Raji (cell line): ENCODE results near the gene OR4C12.
"Not testable (repeated sequence)": the region's sequence is repeated elsewhere in the genome, so short reads cannot be mapped to it uniquely, and the experiment has no call there.

Experiments used
- POLR2A ChIP-seq: IDR thresholded peaks from 2 replicates; pipeline ENCODE4 v1.6.1; 2011; ENCODE audit warnings: low read depth, low read length, control low read depth; ENCODE audit not compliant: insufficient read depth

The OR4C12 gene

GRCh38 chr11:49982435-49982834 is at the start of gene OR4C12:
OR4C12 (minus strand) TSS chr11:49982535; CDS start chr11:49982501, 34 bp downstream.
- not testable (repeated sequence) for TF ChIP-seq POLR2A

GRCh38 chr11:50030193-50030592 is 47.9 kb upstream of the OR4C12 start:
- TF ChIP-seq POLR2A, result no peak

- TF ChIP-seq POLR2A, result no peak
Measured at GRCh38 chr11:49995565-49995964, 13.2 kb upstream of the OR4C12 start.

GRCh38 chr11:49952091-49952490 is 30.2 kb downstream of the OR4C12 start, which contains the start of gene OR4C13:
OR4C13 (plus strand) TSS chr11:49952391; CDS start chr11:49952423, 32 bp downstream.
- TF ChIP-seq POLR2A, result no peak
